ENCODE results near the gene HJV. TPM values are rescaled to one million over a fixed set of nuclear protein-coding genes. Genes with fewer than 3 reads are reported as not detected.

HJV gene
- total and polyA plus RNA-seq, 2 of the 4 experiments (the other 2 are of a cell fraction) = not detected

DNA sequence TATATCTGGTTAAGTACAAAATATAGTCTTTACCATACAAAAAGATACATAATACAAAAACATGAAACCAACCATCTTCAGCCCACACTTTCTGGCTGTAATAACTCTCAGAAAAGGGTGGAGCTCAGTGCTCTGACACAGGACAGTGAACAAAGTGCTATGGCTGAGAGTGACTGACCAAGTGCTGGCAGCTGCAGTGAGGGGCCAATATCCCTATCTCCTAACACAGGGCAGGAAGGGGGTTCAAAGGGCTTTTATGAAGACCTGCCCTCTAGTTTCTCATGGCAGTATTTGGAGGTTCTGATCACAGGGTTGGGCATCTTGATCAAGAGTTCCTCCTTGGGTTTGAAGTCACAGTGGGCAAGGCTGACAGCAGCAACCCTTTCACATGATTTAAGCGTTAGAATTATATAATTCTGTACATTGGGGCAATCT, 29.0 kb downstream of the HJV start:
- H2BK120ac ChIP-seq (ENCODE audit: low read depth, low read length) = no peak overlapping the region
- H4K5ac ChIP-seq (ENCODE audit: low read depth, low read length) = no peak overlapping the region
- in situ Hi-C loops (cut with MboI; ENCODE audit: low sequenced_read_pairs) (no loop called here), dilution Hi-C loops (cut with HindIII; ENCODE audit: low sequenced_read_pairs, unreplicated experiment) (no loop called here), intact Hi-C loops (cut with micrococcal nuclease) (no loop called here)
- H3K27me3 ChIP-seq (ENCODE audit: control insufficient read depth, insufficient read depth, low read length) = no peaks in the 10 kb centered on the region
- WGBS, 2 experiments (ENCODE audit: extremely low coverage in 2 of 2, insufficient read length in 1 of 2) = no CpG with 5 or more reads among the region's 1 CpG
- H3K56ac ChIP-seq (ENCODE audit: extremely low read depth, insufficient read depth, low read length) = no peak overlapping the region
- no peak overlapping the region for H2BK20ac ChIP-seq (ENCODE audit: low read depth, low read length)
- no peak overlapping the region for H3K23ac ChIP-seq (ENCODE audit: low read depth, low read length)
- peaks cover 13% of the 10 kb centered on the region for H3K36me3 ChIP-seq (ENCODE audit: control insufficient read depth, insufficient read depth, low read length)
- no peak overlapping the region for H3K27ac ChIP-seq (ENCODE audit: insufficient read depth, low read length)
- H3K9me3 ChIP-seq (ENCODE audit: control insufficient read depth, insufficient read depth, low read length) = no peaks in the 10 kb centered on the region
- H4K20me1 ChIP-seq (ENCODE audit: insufficient read depth, low read length) = peaks cover 12% of the 10 kb centered on the region; the same call in 1 of the 2 replicates
- no peak overlapping the region for H2BK5ac ChIP-seq (ENCODE audit: low read depth, low read length, poor library complexity, severe bottlenecking)
- DNase-seq (no peak), ATAC-seq (ENCODE audit: low read depth) (no peak)
- H4K8ac ChIP-seq (ENCODE audit: low read depth in 2 of 2, low read length in 2 of 2) = no peak overlapping the region
- ChIA-PET POLR2A (ENCODE audit: unreplicated experiment) (no interaction called here), CTCF (interaction anchor here (1.0 to 1.5 kb wide), 2 partner anchors 8 to 13 kb away, joined by 3 to 5 read pairs; no protein-coding TSS in a partner anchor)
- no peak overlapping the region for H3K4ac ChIP-seq (ENCODE audit: low read depth, low read length)
- H2AK9ac ChIP-seq (replicated peaks; ENCODE audit: low read depth, low read length, poor library complexity) = no peak overlapping the region
- H2AFZ ChIP-seq (replicated peaks; ENCODE audit: low read length, poor library complexity) = no peak overlapping the region
- TF ChIP-seq MXI1 (IDR thresholded peaks at IDR 0.05; ENCODE audit: borderline replicate concordance, low read depth, low read length) = no peak
- no peak for TF ChIP-seq CHD1 (IDR thresholded peaks at IDR 0.05; ENCODE audit: low read depth, low read length)
- TF ChIP-seq RCOR1 (IDR thresholded peaks at IDR 0.05; ENCODE audit: insufficient replicate concordance, low read length) = no peak
- TF ChIP-seq BHLHE40 (IDR thresholded peaks at IDR 0.05; ENCODE audit: low read depth, low read length) = no peak
- TF ChIP-seq NFE2L2 (IDR thresholded peaks at IDR 0.05; ENCODE audit: low read depth, low read length) = no peak
- no peak overlapping the region for H3K18ac ChIP-seq (ENCODE audit: low read depth, low read length)
- no peak overlapping the region for H2AK5ac ChIP-seq (ENCODE audit: low read depth, low read length)
- no peak overlapping the region for H3K4me3 ChIP-seq (ENCODE audit: insufficient read depth, low read depth, low read length)
- H2BK15ac ChIP-seq (ENCODE audit: low read depth, low read length) = no peak overlapping the region
- no peak overlapping the region for H3K14ac ChIP-seq (replicated peaks; ENCODE audit: low read depth, low read length)
- no TSS peak for BruUV-seq (replicated peaks)
- H3K9me1 ChIP-seq (ENCODE audit: insufficient read depth, low read length) = peaks cover 9% of the 10 kb centered on the region
- H3K4me2 ChIP-seq (ENCODE audit: low read depth, low read length) = no peak overlapping the region
- H4K91ac ChIP-seq (ENCODE audit: insufficient read depth, low read depth, low read length) = no peak overlapping the region
- H3K79me1 ChIP-seq (ENCODE audit: low read depth in 1 of 2, low read length in 2 of 2) = peaks cover 22 to 35% of the 10 kb centered on the region in 2 experiments
- H3K9ac ChIP-seq (ENCODE audit: low read depth, low read length) = no peak overlapping the region
- peaks cover 8% of the 10 kb centered on the region for H3K4me1 ChIP-seq (ENCODE audit: control insufficient read depth, insufficient read depth, low read length)

All from IMR-90 (cell line).